ENCODE measurements around the gene ALX4.

The ALX4 gene

GRCh38 chr11:44309478-44310205, at the start of gene ALX4:
Gene ALX4 (minus strand): TSS chr11:44310139. CDS start chr11:44310062, 77 bp downstream.
- no peaks in the 10 kb centered on the region for H3K36me3 ChIP-seq (replicated peaks; ENCODE audit: insufficient read depth, low read length)
- 0 out of 2 replicates have a peak, but pooled peaks cover 4% of the 10 kb centered on the region for H3K4me1 ChIP-seq (ENCODE audit: low read length)
- no peaks in the 10 kb centered on the region for H4K20me1 ChIP-seq (ENCODE audit: insufficient read depth, low read length)
- H3K79me2 ChIP-seq (ENCODE audit: low read length): no peaks in the 10 kb centered on the region
- no peak within 1 kb of the TSS for H3K9ac ChIP-seq (ENCODE audit: low read length)
- H3K4me2 ChIP-seq (ENCODE audit: low read depth, low read length): no peak within 1 kb of the TSS
- peaks cover 72% of the 10 kb centered on the region for H3K27me3 ChIP-seq (replicated peaks; ENCODE audit: insufficient read depth, low read length)
- no peak for DNase-seq
- no peak within 1 kb of the TSS for H3K4me3 ChIP-seq (ENCODE audit: low read length)
- H3K9me3 ChIP-seq (replicated peaks; ENCODE audit: insufficient read depth, low read length): no peaks in the 10 kb centered on the region
- no peak within 1 kb of the TSS for H2AFZ ChIP-seq (ENCODE audit: low read length)
- no peaks in the 10 kb centered on the region for H3K9me2 ChIP-seq (replicated peaks; ENCODE audit: insufficient read depth, low read length)
- TF ChIP-seq EZH2 (optimal IDR thresholded peaks at IDR 0.05; ENCODE audit: low read depth, low read length) (no peak), CTCF (IDR thresholded peaks at IDR 0.05; ENCODE audit: low read length) (no peak), EZH2phosphoT487 (IDR thresholded peaks at IDR 0.05; ENCODE audit: low read length) (no peak)
- H3K27ac ChIP-seq (ENCODE audit: low read length): no peak within 1 kb of the TSS
- H3F3A ChIP-seq (ENCODE audit: insufficient read depth, low read length): no peaks in the 10 kb centered on the region

GRCh38 chr11:44359162-44359561, 49.2 kb upstream of the ALX4 start:
- Histone ChIP-seq H3K9me3 (replicated peaks; ENCODE audit: insufficient read depth, low read length) (no peaks in the 10 kb centered on the region), H3K4me3 (ENCODE audit: low read length) (no peak overlapping the region), H3K4me1 (ENCODE audit: low read length) (peaks cover 8% of the 10 kb centered on the region; the same call in 1 of the 2 replicates), H3K9me2 (replicated peaks; ENCODE audit: insufficient read depth, low read length) (no peaks in the 10 kb centered on the region), H3K4me2 (ENCODE audit: low read depth, low read length) (no peak overlapping the region), H2AFZ (ENCODE audit: low read length) (no peak overlapping the region), H3F3A (ENCODE audit: insufficient read depth, low read length) (no peaks in the 10 kb centered on the region), H3K9ac (ENCODE audit: low read length) (no peak overlapping the region), H3K36me3 (replicated peaks; ENCODE audit: insufficient read depth, low read length) (no peaks in the 10 kb centered on the region), H3K27ac (ENCODE audit: low read length) (no peak overlapping the region), H3K79me2 (ENCODE audit: low read length) (no peaks in the 10 kb centered on the region), H3K27me3 (replicated peaks; ENCODE audit: insufficient read depth, low read length) (no peaks in the 10 kb centered on the region), H4K20me1 (ENCODE audit: insufficient read depth, low read length) (no peaks in the 10 kb centered on the region)
- DNase-seq: no peak
- TF ChIP-seq EZH2 (optimal IDR thresholded peaks at IDR 0.05; ENCODE audit: low read depth, low read length): no peak
- TF ChIP-seq EZH2phosphoT487 (IDR thresholded peaks at IDR 0.05; ENCODE audit: low read length): no peak
- no peak for TF ChIP-seq CTCF (IDR thresholded peaks at IDR 0.05; ENCODE audit: low read length)

GRCh38 chr11:44358713-44359112, 48.8 kb upstream of the ALX4 start:
- no peak overlapping the region for H3K9ac ChIP-seq (ENCODE audit: low read length)
- no peaks in the 10 kb centered on the region for H3K27me3 ChIP-seq (replicated peaks; ENCODE audit: insufficient read depth, low read length)
- no peak for TF ChIP-seq CTCF (IDR thresholded peaks at IDR 0.05; ENCODE audit: low read length)
- TF ChIP-seq EZH2phosphoT487 (IDR thresholded peaks at IDR 0.05; ENCODE audit: low read length): no peak
- no peak for TF ChIP-seq EZH2 (optimal IDR thresholded peaks at IDR 0.05; ENCODE audit: low read depth, low read length)
- H3K27ac ChIP-seq (ENCODE audit: low read length): no peak overlapping the region
- no peaks in the 10 kb centered on the region for H4K20me1 ChIP-seq (ENCODE audit: insufficient read depth, low read length)
- DNase-seq: peak; percentile 47
- H3K79me2 ChIP-seq (ENCODE audit: low read length): no peaks in the 10 kb centered on the region
- no peaks in the 10 kb centered on the region for H3K36me3 ChIP-seq (replicated peaks; ENCODE audit: insufficient read depth, low read length)
- no peak overlapping the region for H3K4me2 ChIP-seq (ENCODE audit: low read depth, low read length)
- no peaks in the 10 kb centered on the region for H3K9me3 ChIP-seq (replicated peaks; ENCODE audit: insufficient read depth, low read length)
- H3F3A ChIP-seq (ENCODE audit: insufficient read depth, low read length): no peaks in the 10 kb centered on the region
- H3K4me3 ChIP-seq (ENCODE audit: low read length): no peak overlapping the region
- no peaks in the 10 kb centered on the region for H3K9me2 ChIP-seq (replicated peaks; ENCODE audit: insufficient read depth, low read length)
- no peak overlapping the region for H2AFZ ChIP-seq (ENCODE audit: low read length)
- peaks cover 8% of the 10 kb centered on the region; the same call in 1 of the 2 replicates for H3K4me1 ChIP-seq (ENCODE audit: low read length)

All from MM.1S (cell line).